ENCODE results near the gene HEPHL1.

DNA sequence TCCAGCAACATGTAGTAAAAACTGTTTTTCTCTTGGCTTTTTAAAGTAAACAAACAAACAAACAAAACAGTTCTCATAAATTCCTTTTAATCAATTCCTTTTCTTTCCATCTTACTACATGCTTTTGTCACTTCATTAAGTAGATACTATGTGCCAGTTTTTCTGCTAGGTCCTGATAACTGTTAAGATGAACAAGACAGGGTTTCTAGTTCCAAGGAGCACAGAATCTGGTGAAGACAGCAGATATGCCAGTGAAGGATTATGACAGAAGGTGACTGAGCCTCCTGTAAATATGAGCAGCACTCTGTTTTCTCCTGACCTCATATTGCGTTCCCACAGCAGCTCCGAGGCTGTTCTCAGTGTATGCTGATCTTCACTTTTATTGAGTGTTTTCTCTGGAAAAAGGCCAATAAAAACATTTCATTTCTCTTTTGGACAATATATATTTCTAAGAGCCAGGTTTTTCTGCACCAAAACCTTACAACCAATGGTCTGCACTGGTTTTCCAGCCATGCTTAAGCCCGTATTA is 45.8 kb downstream of the HEPHL1 start:
- TF ChIP-seq, protein P1, sequence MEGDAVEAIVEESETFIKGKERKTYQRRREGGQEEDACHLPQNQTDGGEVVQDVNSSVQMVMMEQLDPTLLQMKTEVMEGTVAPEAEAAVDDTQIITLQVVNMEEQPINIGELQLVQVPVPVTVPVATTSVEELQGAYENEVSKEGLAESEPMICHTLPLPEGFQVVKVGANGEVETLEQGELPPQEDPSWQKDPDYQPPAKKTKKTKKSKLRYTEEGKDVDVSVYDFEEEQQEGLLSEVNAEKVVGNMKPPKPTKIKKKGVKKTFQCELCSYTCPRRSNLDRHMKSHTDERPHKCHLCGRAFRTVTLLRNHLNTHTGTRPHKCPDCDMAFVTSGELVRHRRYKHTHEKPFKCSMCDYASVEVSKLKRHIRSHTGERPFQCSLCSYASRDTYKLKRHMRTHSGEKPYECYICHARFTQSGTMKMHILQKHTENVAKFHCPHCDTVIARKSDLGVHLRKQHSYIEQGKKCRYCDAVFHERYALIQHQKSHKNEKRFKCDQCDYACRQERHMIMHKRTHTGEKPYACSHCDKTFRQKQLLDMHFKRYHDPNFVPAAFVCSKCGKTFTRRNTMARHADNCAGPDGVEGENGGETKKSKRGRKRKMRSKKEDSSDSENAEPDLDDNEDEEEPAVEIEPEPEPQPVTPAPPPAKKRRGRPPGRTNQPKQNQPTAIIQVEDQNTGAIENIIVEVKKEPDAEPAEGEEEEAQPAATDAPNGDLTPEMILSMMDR (IDR thresholded peaks at IDR 0.05; ENCODE audit: insufficient read depth, low read depth, low read length): no peak
- no peak for TF ChIP-seq EZH2 (IDR thresholded peaks at IDR 0.05; ENCODE audit: insufficient read depth, low read length)
